Right renal pelvis (tissue), 4 donors: ENCODE measurements around the gene XRCC3. TPM values are rescaled to one million over a fixed set of nuclear protein-coding genes. Genes with fewer than 3 reads are reported as not detected.
"Not testable (repeated sequence)": the region's sequence is repeated elsewhere in the genome, so short reads cannot be mapped to it uniquely, and the experiment has no call there.

Experiments
- DNase-seq, 4 donors: peaks; one replicate each; pipeline ENCODE4 v3.0.0-alpha.2; 2013; ENCODE audit warnings: low read depth in 4 of 4, low spot score in 3 of 4, missing footprints in 1 of 4
- polyA plus RNA-seq, 4 donors: library from polyadenylated mRNA; unstranded; fragments of 120-200 nt; gene quantifications; one replicate each; pipeline ENCODE4 v1.2.1, GENCODE V29; 2013; ENCODE audit not compliant: insufficient read length in 4 of 4

Gene XRCC3
- polyA plus RNA-seq, 4 donors = 12.6 to 16.0 (median 14.7) TPM

GRCh38 chr14:103696466-103697071 is 18.7 kb downstream of the XRCC3 start:
- DNase-seq = no peak

GRCh38 chr14:103696070-103696402 is 19.2 kb downstream of the XRCC3 start:
- DNase-seq = no peak

DNA sequence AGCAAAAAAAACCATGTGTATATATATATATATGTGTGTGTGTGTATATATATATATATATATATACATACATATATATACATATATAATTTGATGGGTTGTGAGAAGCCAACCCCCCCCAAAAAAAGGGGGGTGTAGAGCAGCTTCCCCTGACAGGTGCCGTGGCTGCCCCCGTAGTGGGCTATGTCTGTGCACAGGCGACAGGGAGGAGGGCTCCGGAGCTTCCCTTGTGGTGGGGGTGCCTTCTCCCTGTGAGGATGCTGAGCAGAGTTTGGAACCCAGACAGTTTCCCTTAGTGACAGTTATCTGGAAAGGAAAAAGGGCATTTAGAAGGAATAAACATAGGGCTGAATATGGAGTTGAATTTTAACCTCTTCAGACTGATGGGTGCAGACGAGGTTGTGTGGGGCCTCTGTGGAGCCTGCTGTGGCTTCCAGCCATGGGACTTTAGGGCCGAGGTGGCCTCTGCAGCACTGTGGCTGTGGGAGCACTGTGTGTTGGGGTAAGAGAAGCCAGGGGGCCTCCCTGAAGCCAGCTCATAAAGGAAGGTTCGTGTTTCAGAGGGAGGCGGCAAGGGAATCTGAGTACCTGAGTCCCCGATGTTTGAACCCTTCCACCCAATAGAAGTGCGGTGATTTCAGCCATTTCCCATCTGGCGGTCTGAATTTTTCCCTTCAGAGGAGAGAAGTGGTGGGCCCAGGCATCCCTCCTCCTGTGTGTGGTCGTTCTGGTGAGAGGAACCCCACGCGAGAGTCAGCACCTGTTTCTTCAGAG is 19.8 kb downstream of the XRCC3 start:
- DNase-seq = no peak

- DNase-seq = no peak
These were observed 20.7 kb downstream of the XRCC3 start for GRCh38 chr14:103694572-103695026.

DNA sequence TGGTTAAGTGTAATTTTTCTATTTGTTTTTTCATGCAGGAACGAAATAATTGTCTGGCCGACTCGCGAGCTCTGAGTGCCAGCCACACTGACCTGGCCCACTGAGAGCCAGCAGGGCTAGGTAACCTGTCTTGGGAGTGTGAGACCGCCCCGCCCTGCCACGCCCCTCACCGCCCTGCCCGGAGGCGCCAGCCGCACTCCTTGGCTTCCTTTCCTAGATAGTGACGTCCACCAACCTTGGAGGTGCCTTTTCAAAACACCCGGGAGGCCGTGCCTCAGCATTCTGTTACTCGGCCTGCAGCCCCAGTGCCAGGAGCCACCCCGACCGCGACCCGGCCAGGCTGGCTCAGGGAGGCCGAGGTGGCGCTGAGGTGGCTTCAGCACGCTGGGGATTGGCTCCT is 21.7 kb downstream of the XRCC3 start:
- no peak for DNase-seq

DNA sequence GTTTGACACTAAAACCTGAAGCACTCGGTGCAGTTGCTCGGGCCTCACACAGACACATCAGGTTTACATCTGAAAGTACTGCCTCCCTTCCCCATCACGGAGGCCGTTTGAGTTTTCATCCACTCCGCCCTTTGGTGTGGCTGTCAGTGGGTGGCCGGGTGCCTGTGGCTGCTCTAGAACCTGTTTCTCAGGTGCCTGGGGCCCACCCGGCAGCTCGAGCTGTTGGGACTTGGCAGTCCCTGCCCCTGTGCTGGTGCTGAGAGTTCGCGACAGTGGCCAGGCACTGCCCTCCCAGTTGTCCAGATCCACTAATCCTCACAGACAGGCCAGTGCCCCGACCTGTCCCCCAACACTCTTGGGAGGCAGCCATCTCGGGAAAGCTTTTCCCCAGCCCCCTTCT is 22.4 kb downstream of the XRCC3 start:
- DNase-seq = no peak

DNA sequence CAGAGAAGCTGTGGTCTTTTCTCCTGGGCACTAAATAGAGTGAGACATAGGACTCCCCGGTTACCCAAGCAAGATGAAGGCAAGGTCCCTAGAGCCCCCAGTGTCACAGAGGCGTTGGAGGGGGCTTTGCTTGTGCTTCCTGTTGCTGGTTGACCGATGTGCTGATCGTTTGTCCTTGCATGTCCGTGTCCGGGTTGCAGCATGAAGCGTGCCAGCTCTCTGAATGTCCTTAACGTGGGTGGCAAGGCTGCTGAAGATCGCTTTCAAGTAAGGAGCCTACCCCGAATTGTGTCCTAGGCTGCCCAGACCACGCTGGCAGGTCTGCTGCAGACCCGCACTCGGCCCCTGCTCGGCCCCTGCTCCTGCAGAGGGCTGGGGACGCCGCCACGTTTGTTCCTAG is 23.1 kb downstream of the XRCC3 start:
- no peak for DNase-seq

- DNase-seq = not testable (repeated sequence)
These were observed 23.6 kb downstream of the XRCC3 start for GRCh38 chr14:103691655-103692054.

DNA sequence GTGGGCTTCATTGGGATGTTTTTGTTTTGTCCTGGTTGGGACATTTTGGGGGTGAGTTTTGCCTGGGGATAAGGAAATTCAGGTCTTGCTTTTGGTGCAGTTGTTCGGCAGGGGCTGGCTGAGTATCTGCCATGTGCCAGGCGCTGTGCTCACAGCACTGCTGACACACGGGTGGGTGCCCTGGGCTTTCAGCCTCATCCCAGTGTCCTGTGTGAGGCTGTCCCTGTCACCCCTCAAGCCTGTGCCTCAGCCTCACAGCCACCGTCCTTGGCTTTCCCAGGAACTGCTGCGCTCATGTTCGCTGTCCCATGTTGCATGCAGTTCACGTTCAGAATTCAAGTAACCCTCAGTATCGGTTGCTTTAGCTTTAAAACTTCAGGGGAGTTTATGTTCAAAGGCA is 24.9 kb downstream of the XRCC3 start:
- no peak for DNase-seq

- no peak for DNase-seq
These were observed 26.0 kb downstream of the XRCC3 start for GRCh38 chr14:103688906-103689902.

DNA sequence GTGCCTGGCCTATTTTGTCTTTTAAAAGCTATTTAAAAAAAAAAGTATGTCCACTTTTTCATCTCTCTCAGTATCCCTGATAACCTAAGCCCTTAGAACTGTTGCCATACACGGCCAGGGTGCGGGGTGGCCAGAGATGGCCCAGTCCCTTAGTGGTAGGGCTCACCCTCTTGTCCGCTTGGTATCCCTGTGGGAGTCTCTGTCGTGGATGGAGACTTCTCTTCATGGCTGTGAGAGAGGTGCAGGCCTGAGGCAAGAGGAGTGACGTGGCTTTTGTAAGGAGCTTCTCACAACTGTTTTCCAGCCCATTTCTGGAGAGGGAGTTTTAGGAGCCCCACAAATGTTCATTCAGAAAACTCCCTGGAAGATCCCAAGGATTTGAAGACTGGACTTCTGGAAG is 26.8 kb downstream of the XRCC3 start:
- DNase-seq = no peak

- DNase-seq = no peak
These were observed 27.5 kb downstream of the XRCC3 start for GRCh38 chr14:103687712-103688111.

GRCh38 chr14:103686831-103687485 is 28.3 kb downstream of the XRCC3 start:
- no peak for DNase-seq

GRCh38 chr14:103685276-103686211 is 29.7 kb downstream of the XRCC3 start:
- DNase-seq = no peak

GRCh38 chr14:103684871-103685270 is 30.4 kb downstream of the XRCC3 start:
- DNase-seq = no peak

DNA sequence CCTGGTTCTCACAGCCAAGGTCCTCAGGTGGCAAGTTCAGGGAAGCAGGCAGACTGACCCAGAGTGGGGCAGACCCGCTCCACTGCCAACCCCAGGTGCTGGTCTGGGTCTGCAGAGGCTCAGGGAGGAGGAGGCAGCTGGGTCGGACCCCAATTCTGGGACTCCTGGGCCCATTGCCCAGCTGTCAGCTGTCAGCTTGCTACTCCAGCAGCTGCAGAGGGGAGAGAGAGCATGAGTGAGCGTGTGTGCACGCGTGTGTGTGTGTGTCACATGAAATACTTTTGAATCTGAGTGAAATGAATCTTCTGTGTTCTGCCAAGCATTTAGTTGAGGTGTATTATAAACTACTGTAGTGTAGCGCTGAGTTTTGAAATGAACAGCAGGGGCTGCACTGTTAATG is 30.8 kb downstream of the XRCC3 start:
- no peak for DNase-seq

DNA sequence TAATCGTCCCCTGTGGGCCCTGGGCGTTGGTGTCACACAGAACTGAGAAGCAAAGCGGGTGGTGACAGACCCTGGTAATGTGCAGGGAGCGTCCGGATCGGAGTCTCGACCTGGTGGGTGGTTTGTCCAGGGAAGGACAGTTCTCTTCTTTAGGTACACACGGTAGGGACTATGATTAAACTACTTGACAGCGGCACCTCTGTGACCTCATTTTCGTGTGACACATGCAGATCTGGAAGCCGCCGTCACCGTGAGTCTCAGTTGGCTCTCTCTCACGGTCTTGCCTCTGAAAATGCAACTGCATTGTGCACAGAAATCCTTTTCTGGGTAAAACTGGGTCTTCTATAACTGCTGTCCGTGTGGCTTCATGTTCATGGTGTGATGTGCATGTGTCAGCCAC is 32.1 kb downstream of the XRCC3 start:
- DNase-seq = no peak

GRCh38 chr14:103680491-103681231 is 34.6 kb downstream of the XRCC3 start:
- DNase-seq = no peak

GRCh38 chr14:103679351-103679750 is 35.9 kb downstream of the XRCC3 start:
- no peak for DNase-seq
